IPS-18c (cell line): ENCODE measurements around the gene NKX3-2.

Source experiments
- H3K4me3 ChIP-seq: 2 replicates; pipeline ENCODE4 v1.7.0; 2013; ENCODE audit warnings: low read depth, mild to moderate bottlenecking, low read length, moderate library complexity; ENCODE audit not compliant: insufficient read depth
- H3K9me3 ChIP-seq: one replicate; pipeline ENCODE4 v1.6.1; 2013; ENCODE audit warnings: mild to moderate bottlenecking, low read length, moderate library complexity; ENCODE audit not compliant: control insufficient read depth, insufficient read depth

The NKX3-2 gene

GRCh38 chr4:13547485-13548041, 3.3 kb upstream of the NKX3-2 start:
- no peaks in the 10 kb centered on the region for H3K9me3 ChIP-seq

GRCh38 chr4:13546941-13547484, 2.7 kb upstream of the NKX3-2 start:
- peak overlapping the region; percentile 60 for H3K4me3 ChIP-seq
- no peaks in the 10 kb centered on the region for H3K9me3 ChIP-seq

More at GRCh38 chr4:13547485-13548041, 3.3 kb upstream of the NKX3-2 start:
- H3K4me3 ChIP-seq: peak overlapping the region; percentile 60

- Histone ChIP-seq H3K9me3 (no peaks in the 10 kb centered on the region), H3K4me3 (peak overlapping the region; percentile 60; the same call in 1 of the 2 replicates)
Measured at GRCh38 chr4:13546142-13546940, 2.0 kb upstream of the NKX3-2 start.

GRCh38 chr4:13545394-13545808, 1.1 kb upstream of the NKX3-2 start:
- Histone ChIP-seq H3K9me3 (no peaks in the 10 kb centered on the region), H3K4me3 (no peak overlapping the region)

GRCh38 chr4:13544606-13545393, 492 bp upstream of the NKX3-2 start:
- Histone ChIP-seq H3K9me3 (no peaks in the 10 kb centered on the region), H3K4me3 (peak overlapping the region; percentile 56; the same call in 1 of the 2 replicates)

GRCh38 chr4:13543032-13543838, 1.1 kb downstream of the NKX3-2 start:
- peak overlapping the region; percentile 56; the same call in 1 of the 2 replicates for H3K4me3 ChIP-seq
- no peaks in the 10 kb centered on the region for H3K9me3 ChIP-seq

GRCh38 chr4:13542577-13543031, 1.7 kb downstream of the NKX3-2 start:
- Histone ChIP-seq H3K9me3 (no peaks in the 10 kb centered on the region), H3K4me3 (peak overlapping the region; percentile 42; the same call in 1 of the 2 replicates)

GRCh38 chr4:13541720-13542576, 2.4 kb downstream of the NKX3-2 start:
- Histone ChIP-seq H3K4me3 (peak overlapping the region; percentile 42; the same call in 1 of the 2 replicates), H3K9me3 (peaks cover 2% of the 10 kb centered on the region)

GRCh38 chr4:13541176-13541604, 3.1 kb downstream of the NKX3-2 start:
- peaks cover 2% of the 10 kb centered on the region for H3K9me3 ChIP-seq

GRCh38 chr4:13540446-13541175, 3.7 kb downstream of the NKX3-2 start:
- H3K4me3 ChIP-seq: no peak overlapping the region
- peaks cover 2% of the 10 kb centered on the region for H3K9me3 ChIP-seq

More at GRCh38 chr4:13541176-13541604, 3.1 kb downstream of the NKX3-2 start:
- H3K4me3 ChIP-seq: 0 out of 2 replicates have a peak overlapping the region, but pooled peaks have one; percentile 20

- peaks cover 2% of the 10 kb centered on the region for H3K9me3 ChIP-seq
- H3K4me3 ChIP-seq: peak overlapping the region; percentile 36; the same call in 1 of the 2 replicates
Measured at GRCh38 chr4:13539619-13540445, 4.5 kb downstream of the NKX3-2 start.

- Histone ChIP-seq H3K4me3 (no peak overlapping the region), H3K9me3 (peaks cover 2% of the 10 kb centered on the region)
Measured at GRCh38 chr4:13539047-13539618, 5.2 kb downstream of the NKX3-2 start.

GRCh38 chr4:13538427-13538973, 5.8 kb downstream of the NKX3-2 start:
- H3K9me3 ChIP-seq: peaks cover 2% of the 10 kb centered on the region
- no peak overlapping the region for H3K4me3 ChIP-seq

GRCh38 chr4:13537832-13538177, 6.5 kb downstream of the NKX3-2 start:
- Histone ChIP-seq H3K9me3 (peaks cover 2% of the 10 kb centered on the region), H3K4me3 (no peak overlapping the region)
